IMR-90 (cell line): ENCODE results near the gene LDLRAD4. TPM values are rescaled to one million over a fixed set of nuclear protein-coding genes. Genes with fewer than 3 reads are reported as not detected.

Source experiments
- ATAC-seq: fragments of 200-7000 bp; cut with Tn5 transposase; 2 replicates; pipeline ENCODE4 v1.9.1; 2020; ENCODE audit warnings: low read depth, mild to moderate bottlenecking, moderate library complexity
- BruUV-seq: library from RNA; stranded (reverse); fragments of 400-500 nt; replicated peaks from 2 replicates; lab custom pipeline; 2021; lab: Mats Ljungman, UMichigan
- CTCF ChIA-PET: fragments of 300-600 bp; formaldehyde crosslinking; extraction: SDS; loops from one replicate; lab custom pipeline; 2021; ENCODE audit warnings: antibody characterized with exemption; lab: Yijun Ruan, JAX
- POLR2A ChIA-PET: fragments of 300-600 bp; sonication (Branson Sonifier 250); formaldehyde crosslinking; loops from one replicate; lab custom pipeline; 2022; ENCODE audit warnings: antibody characterized with exemption; ENCODE audit not compliant: unreplicated experiment; lab: Charles Lee
- DNase-seq: peaks from one replicate; pipeline ENCODE4 v3.0.0; 2013
- H2AFZ ChIP-seq: replicated peaks from 2 replicates; pipeline ENCODE3; 2013; ENCODE audit warnings: low read length, mild to moderate bottlenecking; ENCODE audit not compliant: poor library complexity
- H2AK5ac ChIP-seq: 2 replicates; pipeline ENCODE4 v1.6.1; 2013; ENCODE audit warnings: low read depth, low read length, inconsistent platforms
- H2AK9ac ChIP-seq: replicated peaks from 2 replicates; pipeline ENCODE3; 2013; ENCODE audit warnings: mild to moderate bottlenecking, low read depth, low read length, moderate library complexity; ENCODE audit not compliant: poor library complexity
- H2BK120ac ChIP-seq: 2 replicates; pipeline ENCODE4 v1.6.1; 2013; ENCODE audit warnings: low read depth, low read length, inconsistent platforms
- H2BK15ac ChIP-seq: 3 replicates; pipeline ENCODE4 v1.6.1; 2013; ENCODE audit warnings: low read depth, low read length, inconsistent platforms
- H2BK20ac ChIP-seq: 2 replicates; pipeline ENCODE4 v1.6.1; 2013; ENCODE audit warnings: low read depth, mild to moderate bottlenecking, inconsistent platforms, low read length, moderate library complexity
- H2BK5ac ChIP-seq: 2 replicates; pipeline ENCODE4 v1.6.1; 2013; ENCODE audit warnings: mild to moderate bottlenecking, low read depth, low read length, inconsistent platforms; ENCODE audit not compliant: poor library complexity, severe bottlenecking
- H3K14ac ChIP-seq: replicated peaks from 2 replicates; pipeline ENCODE4 v1.6.1; 2013; ENCODE audit warnings: low read depth, low read length, inconsistent platforms
- H3K18ac ChIP-seq: 2 replicates; pipeline ENCODE4 v1.6.1; 2013; ENCODE audit warnings: low read depth, low read length, control low read depth
- H3K23ac ChIP-seq: 2 replicates; pipeline ENCODE4 v1.6.1; 2013; ENCODE audit warnings: low read depth, low read length, inconsistent platforms
- H3K27ac ChIP-seq: 2 replicates; pipeline ENCODE4 v1.5.1; 2013; ENCODE audit warnings: mild to moderate bottlenecking, control low read depth, low read length; ENCODE audit not compliant: insufficient read depth
- H3K27me3 ChIP-seq: 2 replicates; pipeline ENCODE4 v1.6.1; 2013; ENCODE audit warnings: low read length; ENCODE audit not compliant: control insufficient read depth, insufficient read depth
- H3K36me3 ChIP-seq: 2 replicates; pipeline ENCODE4 v1.6.1; 2013; ENCODE audit warnings: low read length, mixed read lengths; ENCODE audit not compliant: control insufficient read depth, insufficient read depth
- H3K4ac ChIP-seq: 2 replicates; pipeline ENCODE4 v1.6.1; 2013; ENCODE audit warnings: low read depth, low read length, inconsistent platforms
- H3K4me1 ChIP-seq: 2 replicates; pipeline ENCODE4 v1.6.1; 2013; ENCODE audit warnings: low read length, mixed read lengths; ENCODE audit not compliant: control insufficient read depth, insufficient read depth
- H3K4me2 ChIP-seq: 2 replicates; pipeline ENCODE4 v1.6.1; 2013; ENCODE audit warnings: low read depth, mild to moderate bottlenecking, control low read depth, low read length, moderate library complexity
- H3K4me3 ChIP-seq: 2 replicates; pipeline ENCODE4 v1.5.1; 2013; ENCODE audit warnings: low read depth, mild to moderate bottlenecking, control low read depth, low read length, moderate library complexity; ENCODE audit not compliant: insufficient read depth
- H3K56ac ChIP-seq: 2 replicates; pipeline ENCODE4 v1.6.1; 2013; ENCODE audit warnings: low read length, inconsistent platforms; ENCODE audit not compliant: insufficient read depth; ENCODE audit errors: extremely low read depth
- H3K79me1 ChIP-seq, 2 experiments: 2 replicates each; pipeline ENCODE4 v1.6.1; 2013; ENCODE audit warnings: low read length in 2 of 2, inconsistent platforms in 1 of 2, low read depth in 1 of 2
- H3K9ac ChIP-seq: 2 replicates; pipeline ENCODE4 v1.6.1; 2013; ENCODE audit warnings: low read depth, low read length, control low read depth
- H3K9me1 ChIP-seq: 2 replicates; pipeline ENCODE4 v1.6.1; 2013; ENCODE audit warnings: low read length, inconsistent platforms; ENCODE audit not compliant: insufficient read depth
- H3K9me3 ChIP-seq: 2 replicates; pipeline ENCODE4 v1.6.1; 2013; ENCODE audit warnings: low read length; ENCODE audit not compliant: control insufficient read depth, insufficient read depth
- H4K20me1 ChIP-seq: 2 replicates; pipeline ENCODE4 v1.6.1; 2013; ENCODE audit warnings: low read length, inconsistent platforms; ENCODE audit not compliant: insufficient read depth
- H4K5ac ChIP-seq: 2 replicates; pipeline ENCODE4 v1.6.1; 2013; ENCODE audit warnings: mild to moderate bottlenecking, low read depth, low read length, control low read depth
- H4K8ac ChIP-seq, 2 experiments: 2 replicates each; pipeline ENCODE4 v1.6.1; 2013; ENCODE audit warnings: low read depth in 2 of 2, low read length in 2 of 2, control low read depth in 1 of 2, inconsistent platforms in 1 of 2
- H4K91ac ChIP-seq: 2 replicates; pipeline ENCODE4 v1.6.1; 2013; ENCODE audit warnings: low read depth, low read length, inconsistent platforms; ENCODE audit not compliant: insufficient read depth
- BHLHE40 ChIP-seq: fragments of 150-350 bp; IDR thresholded peaks from 2 replicates; pipeline ENCODE4 v1.6.1; 2016; ENCODE audit warnings: mild to moderate bottlenecking, low read depth, low read length
- CEBPB ChIP-seq: IDR thresholded peaks from 2 replicates; pipeline ENCODE4 v1.6.1; 2012; ENCODE audit warnings: low read depth, low read length, improper control_type of control experiment
- CHD1 ChIP-seq: IDR thresholded peaks from 2 replicates; pipeline ENCODE4 v1.6.1; 2012; ENCODE audit warnings: low read depth, low read length, improper control_type of control experiment
- FOS ChIP-seq: fragments of 150-350 bp; IDR thresholded peaks from 2 replicates; pipeline ENCODE4 v1.6.1; 2016; ENCODE audit warnings: low read depth, low read length
- MAFK ChIP-seq: IDR thresholded peaks from 2 replicates; pipeline ENCODE4 v1.6.1; 2012; ENCODE audit warnings: low read depth, low read length, improper control_type of control experiment
- MAZ ChIP-seq: IDR thresholded peaks from 2 replicates; pipeline ENCODE4 v1.6.1; 2012; ENCODE audit warnings: low read depth, mild to moderate bottlenecking, low read length, improper control_type of control experiment, moderate library complexity, borderline replicate concordance
- MXI1 ChIP-seq: IDR thresholded peaks from 2 replicates; pipeline ENCODE4 v1.6.1; 2012; ENCODE audit warnings: low read depth, mild to moderate bottlenecking, low read length, moderate library complexity, borderline replicate concordance
- NFE2L2 ChIP-seq: fragments of 150-350 bp; IDR thresholded peaks from 2 replicates; pipeline ENCODE4 v1.6.1; 2016; ENCODE audit warnings: low read depth, mild to moderate bottlenecking, low read length
- POLR2A ChIP-seq: IDR thresholded peaks from 2 replicates; pipeline ENCODE4 v1.6.1; 2012; ENCODE audit warnings: mild to moderate bottlenecking, low read depth, low read length
- RAD21 ChIP-seq: IDR thresholded peaks from 2 replicates; pipeline ENCODE4 v1.6.1; 2012; ENCODE audit warnings: low read length, improper control_type of control experiment
- RCOR1 ChIP-seq: IDR thresholded peaks from 2 replicates; pipeline ENCODE4 v1.6.1; 2012; ENCODE audit warnings: mild to moderate bottlenecking, low read length, improper control_type of control experiment; ENCODE audit not compliant: insufficient replicate concordance
- RFX5 ChIP-seq: IDR thresholded peaks from 2 replicates; pipeline ENCODE4 v1.8.0; 2012; ENCODE audit warnings: low read depth, mild to moderate bottlenecking, low read length, moderate library complexity
- SMC3 ChIP-seq: fragments of 150-350 bp; IDR thresholded peaks from 2 replicates; pipeline ENCODE4 v1.6.1; 2016; ENCODE audit warnings: low read depth, mild to moderate bottlenecking, antibody characterized with exemption, low read length, moderate library complexity
- WGBS, 2 experiments: methylation state at CpG; one replicate each; pipeline versions ENCODE4 v1.1.5 to v1.1.7; 2013; ENCODE audit warnings: missing lambda C conversion rate in 2 of 2; ENCODE audit not compliant: insufficient read length in 1 of 2; ENCODE audit errors: extremely low coverage in 2 of 2; 5-methylcytosine and 5-hydroxymethylcytosine counted together
- dilution Hi-C: fragments of 300-500 bp; cut with HindIII; formaldehyde crosslinking; loops from one replicate; pipeline ENCODE4 v1.14.3; 2018; ENCODE audit warnings: low sequenced_read_pairs; ENCODE audit not compliant: unreplicated experiment
- in situ Hi-C: fragments of 300-500 bp; cut with MboI; formaldehyde crosslinking; loops from 3 replicates; pipeline ENCODE4 v1.14.3; 2019; ENCODE audit warnings: low sequenced_read_pairs, inconsistent platforms, mixed read lengths
- intact Hi-C: fragments of 100-400 bp; cut with micrococcal nuclease; formaldehyde crosslinking; loops from 2 replicates; pipeline ENCODE4 v1.10.0; 2022
- polyA plus RNA-seq, 3 experiments: library from polyadenylated mRNA; depleted of rRNA; stranded (reverse); fragments of >200 nt; gene quantifications; 2 replicates each; pipeline ENCODE4 v1.2.3, GENCODE V29; 2012; ENCODE audit warnings: low replicate concordance in 1 of 3
- total RNA-seq: library from RNA; depleted of rRNA; stranded (reverse); fragments of >200 nt; gene quantifications from 2 replicates; pipeline ENCODE4 v1.2.3, GENCODE V29; 2012
- TF ChIP-seq, protein P1 (sequence below): conservative IDR thresholded peaks from 2 replicates; pipeline ENCODE4 v1.5.1; 2012; ENCODE audit warnings: mild to moderate bottlenecking, low read depth, low read length, improper control_type of control experiment
- TF ChIP-seq, protein P2 (sequence below): fragments of 150-350 bp; IDR thresholded peaks from 2 replicates; pipeline ENCODE4 v1.6.1; 2017; ENCODE audit warnings: mild to moderate bottlenecking, antibody characterized with exemption, low read length, low read depth
- TF ChIP-seq, protein P3 (sequence below): fragments of 150-350 bp; IDR thresholded peaks from 2 replicates; pipeline ENCODE4 v1.6.1; 2016; ENCODE audit warnings: low read depth, mild to moderate bottlenecking, low read length, moderate library complexity, borderline replicate concordance

The LDLRAD4 gene
- total and polyA plus RNA-seq, 2 of the 4 experiments (the other 2 are of a cell fraction) = not detected

DNA sequence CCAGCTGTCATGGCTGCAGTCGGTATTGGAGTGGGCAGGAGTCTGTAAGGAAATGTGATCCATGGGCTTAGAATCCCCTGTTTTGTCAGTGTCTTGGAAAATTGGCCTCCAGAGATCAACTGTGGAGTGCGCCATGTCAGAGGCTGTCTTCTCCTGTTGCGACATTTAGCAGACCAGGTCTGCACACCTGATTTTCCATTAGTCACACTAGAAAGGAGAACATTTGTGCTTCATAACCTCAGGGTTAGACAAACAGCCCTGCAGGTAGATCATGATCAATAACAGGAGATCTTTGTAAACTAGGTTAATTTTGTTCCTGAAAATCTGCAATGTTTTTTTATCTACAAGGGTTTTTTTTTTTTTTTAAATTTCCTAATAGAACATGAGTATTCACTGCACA lies 28.0 kb downstream of the LDLRAD4 start:
- no peak overlapping the region for H4K91ac ChIP-seq
- no peaks in the 10 kb centered on the region for H3K9me3 ChIP-seq
- H3K23ac ChIP-seq = no peak overlapping the region
- H2BK120ac ChIP-seq = no peak overlapping the region
- no peaks in the 10 kb centered on the region for H3K79me1 ChIP-seq
- no peak overlapping the region for H2AFZ ChIP-seq
- no peak overlapping the region for H4K5ac ChIP-seq
- no peak overlapping the region for H2AK5ac ChIP-seq
- H2AK9ac ChIP-seq = no peak overlapping the region
- no peak for TF ChIP-seq MAZ
- TF ChIP-seq NFE2L2 = no peak
- no peak for TF ChIP-seq RCOR1
- no peak for TF ChIP-seq RAD21
- TF ChIP-seq, protein P1, sequence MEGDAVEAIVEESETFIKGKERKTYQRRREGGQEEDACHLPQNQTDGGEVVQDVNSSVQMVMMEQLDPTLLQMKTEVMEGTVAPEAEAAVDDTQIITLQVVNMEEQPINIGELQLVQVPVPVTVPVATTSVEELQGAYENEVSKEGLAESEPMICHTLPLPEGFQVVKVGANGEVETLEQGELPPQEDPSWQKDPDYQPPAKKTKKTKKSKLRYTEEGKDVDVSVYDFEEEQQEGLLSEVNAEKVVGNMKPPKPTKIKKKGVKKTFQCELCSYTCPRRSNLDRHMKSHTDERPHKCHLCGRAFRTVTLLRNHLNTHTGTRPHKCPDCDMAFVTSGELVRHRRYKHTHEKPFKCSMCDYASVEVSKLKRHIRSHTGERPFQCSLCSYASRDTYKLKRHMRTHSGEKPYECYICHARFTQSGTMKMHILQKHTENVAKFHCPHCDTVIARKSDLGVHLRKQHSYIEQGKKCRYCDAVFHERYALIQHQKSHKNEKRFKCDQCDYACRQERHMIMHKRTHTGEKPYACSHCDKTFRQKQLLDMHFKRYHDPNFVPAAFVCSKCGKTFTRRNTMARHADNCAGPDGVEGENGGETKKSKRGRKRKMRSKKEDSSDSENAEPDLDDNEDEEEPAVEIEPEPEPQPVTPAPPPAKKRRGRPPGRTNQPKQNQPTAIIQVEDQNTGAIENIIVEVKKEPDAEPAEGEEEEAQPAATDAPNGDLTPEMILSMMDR = no peak
- no peak for TF ChIP-seq MAFK
- TF ChIP-seq POLR2A = no peak
- TF ChIP-seq CHD1 = no peak
- TF ChIP-seq RFX5 = no peak
- TF ChIP-seq FOS = no peak
- TF ChIP-seq SMC3 = no peak
- TF ChIP-seq, protein P2, sequence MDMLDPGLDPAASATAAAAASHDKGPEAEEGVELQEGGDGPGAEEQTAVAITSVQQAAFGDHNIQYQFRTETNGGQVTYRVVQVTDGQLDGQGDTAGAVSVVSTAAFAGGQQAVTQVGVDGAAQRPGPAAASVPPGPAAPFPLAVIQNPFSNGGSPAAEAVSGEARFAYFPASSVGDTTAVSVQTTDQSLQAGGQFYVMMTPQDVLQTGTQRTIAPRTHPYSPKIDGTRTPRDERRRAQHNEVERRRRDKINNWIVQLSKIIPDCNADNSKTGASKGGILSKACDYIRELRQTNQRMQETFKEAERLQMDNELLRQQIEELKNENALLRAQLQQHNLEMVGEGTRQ = no peak
- TF ChIP-seq BHLHE40 = no peak
- TF ChIP-seq CEBPB = no peak
- TF ChIP-seq, protein P3, sequence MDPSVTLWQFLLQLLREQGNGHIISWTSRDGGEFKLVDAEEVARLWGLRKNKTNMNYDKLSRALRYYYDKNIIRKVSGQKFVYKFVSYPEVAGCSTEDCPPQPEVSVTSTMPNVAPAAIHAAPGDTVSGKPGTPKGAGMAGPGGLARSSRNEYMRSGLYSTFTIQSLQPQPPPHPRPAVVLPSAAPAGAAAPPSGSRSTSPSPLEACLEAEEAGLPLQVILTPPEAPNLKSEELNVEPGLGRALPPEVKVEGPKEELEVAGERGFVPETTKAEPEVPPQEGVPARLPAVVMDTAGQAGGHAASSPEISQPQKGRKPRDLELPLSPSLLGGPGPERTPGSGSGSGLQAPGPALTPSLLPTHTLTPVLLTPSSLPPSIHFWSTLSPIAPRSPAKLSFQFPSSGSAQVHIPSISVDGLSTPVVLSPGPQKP = no peak
- no peak for TF ChIP-seq MXI1
- no TSS peak for BruUV-seq
- POLR2A ChIA-PET = no interaction called here
- no peak overlapping the region for H4K8ac ChIP-seq
- intact Hi-C loops (no loop called here), dilution Hi-C loops (no loop called here), in situ Hi-C loops (no loop called here)
- no peak overlapping the region for H3K56ac ChIP-seq
- no peak overlapping the region for H3K18ac ChIP-seq
- no peak overlapping the region for H3K14ac ChIP-seq
- H3K4me1 ChIP-seq = no peaks in the 10 kb centered on the region
- CTCF ChIA-PET = no interaction called here
- no peak overlapping the region for H3K27ac ChIP-seq
- no peaks in the 10 kb centered on the region for H3K9me1 ChIP-seq
- no CpG with 5 or more reads among the region's 3 CpGs for WGBS, 2 experiments
- H3K36me3 ChIP-seq = no peaks in the 10 kb centered on the region
- no peak overlapping the region for H3K4me3 ChIP-seq
- H4K20me1 ChIP-seq = no peaks in the 10 kb centered on the region
- no peak overlapping the region for H2BK5ac ChIP-seq
- H3K27me3 ChIP-seq = no peaks in the 10 kb centered on the region
- no peak overlapping the region for H3K4me2 ChIP-seq
- no peak overlapping the region for H3K9ac ChIP-seq
- no peak overlapping the region for H3K4ac ChIP-seq
- H2BK15ac ChIP-seq = no peak overlapping the region
- ATAC-seq (no peak), DNase-seq (no peak)
- no peak overlapping the region for H2BK20ac ChIP-seq
